ENCODE measurements around the gene ITFG2.
"Not testable (repeated sequence)": the region's sequence is repeated elsewhere in the genome, so short reads cannot be mapped to it uniquely, and the experiment has no call there.

The ITFG2 gene

DNA sequence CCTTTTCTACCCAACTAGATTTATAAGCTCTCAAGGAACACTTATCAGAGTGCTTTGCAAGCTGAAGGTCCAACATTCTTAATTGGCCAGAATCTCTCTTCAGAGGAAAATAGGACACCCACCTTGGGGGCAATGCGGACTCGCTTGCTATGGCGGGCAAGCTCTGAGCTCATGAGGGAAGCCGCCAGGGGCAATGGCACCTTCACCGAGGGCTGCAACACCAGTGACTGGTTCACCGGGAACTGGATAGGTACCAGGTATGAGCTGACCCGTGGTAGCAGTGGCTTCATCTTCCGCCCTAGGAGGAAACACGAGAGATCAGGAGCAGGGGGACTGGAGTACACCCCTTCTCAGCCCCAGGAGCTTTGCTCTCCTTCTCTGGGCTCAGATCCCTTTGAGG lies 51.7 kb downstream of the ITFG2 start:
- DNase-seq: no peak

DNA sequence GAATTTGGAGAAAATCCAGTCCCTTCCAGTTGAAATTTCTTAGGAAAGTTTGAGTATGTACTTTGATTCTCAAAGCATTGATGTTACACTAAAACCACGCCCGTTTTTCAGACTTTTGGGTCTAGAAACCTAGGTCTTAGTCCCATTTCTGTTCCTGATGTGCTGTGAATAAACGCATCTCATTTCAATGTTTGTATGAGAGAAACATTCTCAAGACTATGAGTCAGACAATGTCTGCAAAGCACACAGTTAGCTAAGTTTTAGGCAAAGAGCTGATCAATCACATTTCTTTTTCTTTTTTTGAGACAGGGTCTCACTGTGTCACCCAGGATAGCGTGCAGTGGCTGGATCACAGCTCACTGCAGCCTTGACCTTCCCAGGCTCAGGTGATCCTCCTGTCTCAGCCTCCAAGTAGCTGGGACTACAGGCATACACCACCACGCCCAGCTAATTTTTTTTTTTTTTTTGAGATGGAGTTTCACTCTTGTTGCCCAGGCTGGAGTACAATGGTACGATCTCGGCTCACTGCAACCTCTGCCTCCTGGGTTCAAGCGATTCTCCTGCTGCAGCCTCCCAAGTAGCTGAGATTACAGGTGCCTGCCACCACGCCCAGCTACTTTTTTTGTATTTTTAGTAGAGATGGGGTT lies 56.6 kb downstream of the ITFG2 start:
- DNase-seq: not testable (repeated sequence)

Measured in activated effector memory CD4-positive, alpha-beta T cell treated with anti-CD3 and anti-CD28 coated beads, Interleukin-2, amount 50 U/mL, for 16 hours (primary cell).